Posterior cingulate gyrus (tissue), 11 donors: Measurements from ENCODE around the gene CLEC2L.

ENCODE experiments used
- DNase-seq, 10 donors: peaks; one replicate each; pipeline versions ENCODE4 v3.0.0 to v3.0.0-alpha.2; 2020 to 2021; ENCODE audit warnings: mixed read lengths in 3 of 10
- intact Hi-C: fragments of 100-400 bp; cut with DNase I; formaldehyde crosslinking; loops from one replicate; pipeline ENCODE4 v1.15.1; 2023

CLEC2L gene

GRCh38 chr7:139515266-139515665 lies 8.2 kb upstream of the CLEC2L start:
- intact Hi-C loops = no loop called here
- DNase-seq = peak in 1 of 10 donors; percentile 34

GRCh38 chr7:139521439-139521838 lies 2.0 kb upstream of the CLEC2L start:
- DNase-seq = no peak
- intact Hi-C loops = no loop called here

- intact Hi-C loops = no loop called here
- DNase-seq = no peak
These were observed 671 bp upstream of the CLEC2L start for GRCh38 chr7:139522830-139523198.

- DNase-seq = peak in 1 of 10 donors; percentile 57
- intact Hi-C loops = no loop called here
These were observed 707 bp downstream of the CLEC2L start for GRCh38 chr7:139523968-139524815.

- peak in 1 of 10 donors; percentile 78 for DNase-seq
- intact Hi-C loops = no loop called here
These were observed 1.8 kb downstream of the CLEC2L start for GRCh38 chr7:139525239-139525638.

- intact Hi-C loops = no loop called here
- DNase-seq = no peak
These were observed 2.3 kb downstream of the CLEC2L start for GRCh38 chr7:139525750-139526149.

- intact Hi-C loops = no loop called here
These were observed 3.4 kb downstream of the CLEC2L start for GRCh38 chr7:139526578-139527544.

GRCh38 chr7:139531094-139531493 lies 7.6 kb downstream of the CLEC2L start:
- DNase-seq = no peak
- intact Hi-C loops = no loop called here

More at GRCh38 chr7:139526578-139527544, 3.4 kb downstream of the CLEC2L start:
- no peak for DNase-seq

- intact Hi-C loops = no loop called here
- DNase-seq = no peak
These were observed 9.2 kb downstream of the CLEC2L start for GRCh38 chr7:139532636-139533155.

GRCh38 chr7:139534096-139534495 lies 10.6 kb downstream of the CLEC2L start:
- intact Hi-C loops = no loop called here
- DNase-seq = no peak

- no peak for DNase-seq
- intact Hi-C loops = no loop called here
These were observed 11.6 kb downstream of the CLEC2L start for GRCh38 chr7:139534966-139535651.

GRCh38 chr7:139536152-139536551 lies 12.7 kb downstream of the CLEC2L start:
- no peak for DNase-seq
- intact Hi-C loops = no loop called here

- no peak for DNase-seq
- intact Hi-C loops = no loop called here
These were observed 15.6 kb downstream of the CLEC2L start for GRCh38 chr7:139538881-139539635.

GRCh38 chr7:139540203-139540602 lies 16.7 kb downstream of the CLEC2L start:
- DNase-seq = no peak
- intact Hi-C loops = no loop called here

GRCh38 chr7:139541600-139542307 lies 18.3 kb downstream of the CLEC2L start:
- intact Hi-C loops = no loop called here
- DNase-seq = no peak

- intact Hi-C loops = no loop called here
- peak in 1 of 10 donors; percentile 52 for DNase-seq
These were observed 19.0 kb downstream of the CLEC2L start for GRCh38 chr7:139542308-139543151.

- DNase-seq = peak in 2 of 10 donors; percentile 61 to 79
- intact Hi-C loops = no loop called here
These were observed 20.5 kb downstream of the CLEC2L start for GRCh38 chr7:139543801-139544603.
